IMR-90 (cell line): ENCODE results near the gene AHNAK2. TPM values are rescaled to one million over a fixed set of nuclear protein-coding genes. Genes with fewer than 3 reads are reported as not detected.

Source experiments
- ATAC-seq: fragments of 200-7000 bp; cut with Tn5 transposase; 2 replicates; pipeline ENCODE4 v1.9.1; 2020; ENCODE audit warnings: low read depth, mild to moderate bottlenecking, moderate library complexity
- BruUV-seq: library from RNA; stranded (reverse); fragments of 400-500 nt; replicated peaks from 2 replicates; lab custom pipeline; 2021; lab: Mats Ljungman, UMichigan
- CTCF ChIA-PET: fragments of 300-600 bp; formaldehyde crosslinking; extraction: SDS; loops from one replicate; lab custom pipeline; 2021; ENCODE audit warnings: antibody characterized with exemption; lab: Yijun Ruan, JAX
- POLR2A ChIA-PET: fragments of 300-600 bp; sonication (Branson Sonifier 250); formaldehyde crosslinking; loops from one replicate; lab custom pipeline; 2022; ENCODE audit warnings: antibody characterized with exemption; ENCODE audit not compliant: unreplicated experiment; lab: Charles Lee
- DNase-seq: peaks from one replicate; pipeline ENCODE4 v3.0.0; 2013
- H2AFZ ChIP-seq: replicated peaks from 2 replicates; pipeline ENCODE3; 2013; ENCODE audit warnings: low read length, mild to moderate bottlenecking; ENCODE audit not compliant: poor library complexity
- H2AK5ac ChIP-seq: 2 replicates; pipeline ENCODE4 v1.6.1; 2013; ENCODE audit warnings: low read depth, low read length, inconsistent platforms
- H2AK9ac ChIP-seq: replicated peaks from 2 replicates; pipeline ENCODE3; 2013; ENCODE audit warnings: mild to moderate bottlenecking, low read depth, low read length, moderate library complexity; ENCODE audit not compliant: poor library complexity
- H2BK120ac ChIP-seq: 2 replicates; pipeline ENCODE4 v1.6.1; 2013; ENCODE audit warnings: low read depth, low read length, inconsistent platforms
- H2BK15ac ChIP-seq: 3 replicates; pipeline ENCODE4 v1.6.1; 2013; ENCODE audit warnings: low read depth, low read length, inconsistent platforms
- H2BK20ac ChIP-seq: 2 replicates; pipeline ENCODE4 v1.6.1; 2013; ENCODE audit warnings: low read depth, mild to moderate bottlenecking, inconsistent platforms, low read length, moderate library complexity
- H2BK5ac ChIP-seq: 2 replicates; pipeline ENCODE4 v1.6.1; 2013; ENCODE audit warnings: mild to moderate bottlenecking, low read depth, low read length, inconsistent platforms; ENCODE audit not compliant: poor library complexity, severe bottlenecking
- H3K14ac ChIP-seq: replicated peaks from 2 replicates; pipeline ENCODE4 v1.6.1; 2013; ENCODE audit warnings: low read depth, low read length, inconsistent platforms
- H3K18ac ChIP-seq: 2 replicates; pipeline ENCODE4 v1.6.1; 2013; ENCODE audit warnings: low read depth, low read length, control low read depth
- H3K23ac ChIP-seq: 2 replicates; pipeline ENCODE4 v1.6.1; 2013; ENCODE audit warnings: low read depth, low read length, inconsistent platforms
- H3K27ac ChIP-seq: 2 replicates; pipeline ENCODE4 v1.5.1; 2013; ENCODE audit warnings: mild to moderate bottlenecking, control low read depth, low read length; ENCODE audit not compliant: insufficient read depth
- H3K27me3 ChIP-seq: 2 replicates; pipeline ENCODE4 v1.6.1; 2013; ENCODE audit warnings: low read length; ENCODE audit not compliant: control insufficient read depth, insufficient read depth
- H3K36me3 ChIP-seq: 2 replicates; pipeline ENCODE4 v1.6.1; 2013; ENCODE audit warnings: low read length, mixed read lengths; ENCODE audit not compliant: control insufficient read depth, insufficient read depth
- H3K4ac ChIP-seq: 2 replicates; pipeline ENCODE4 v1.6.1; 2013; ENCODE audit warnings: low read depth, low read length, inconsistent platforms
- H3K4me1 ChIP-seq: 2 replicates; pipeline ENCODE4 v1.6.1; 2013; ENCODE audit warnings: low read length, mixed read lengths; ENCODE audit not compliant: control insufficient read depth, insufficient read depth
- H3K4me2 ChIP-seq: 2 replicates; pipeline ENCODE4 v1.6.1; 2013; ENCODE audit warnings: low read depth, mild to moderate bottlenecking, control low read depth, low read length, moderate library complexity
- H3K4me3 ChIP-seq: 2 replicates; pipeline ENCODE4 v1.5.1; 2013; ENCODE audit warnings: low read depth, mild to moderate bottlenecking, control low read depth, low read length, moderate library complexity; ENCODE audit not compliant: insufficient read depth
- H3K56ac ChIP-seq: 2 replicates; pipeline ENCODE4 v1.6.1; 2013; ENCODE audit warnings: low read length, inconsistent platforms; ENCODE audit not compliant: insufficient read depth; ENCODE audit errors: extremely low read depth
- H3K79me1 ChIP-seq, 2 experiments: 2 replicates each; pipeline ENCODE4 v1.6.1; 2013; ENCODE audit warnings: low read length in 2 of 2, inconsistent platforms in 1 of 2, low read depth in 1 of 2
- H3K9ac ChIP-seq: 2 replicates; pipeline ENCODE4 v1.6.1; 2013; ENCODE audit warnings: low read depth, low read length, control low read depth
- H3K9me1 ChIP-seq: 2 replicates; pipeline ENCODE4 v1.6.1; 2013; ENCODE audit warnings: low read length, inconsistent platforms; ENCODE audit not compliant: insufficient read depth
- H3K9me3 ChIP-seq: 2 replicates; pipeline ENCODE4 v1.6.1; 2013; ENCODE audit warnings: low read length; ENCODE audit not compliant: control insufficient read depth, insufficient read depth
- H4K20me1 ChIP-seq: 2 replicates; pipeline ENCODE4 v1.6.1; 2013; ENCODE audit warnings: low read length, inconsistent platforms; ENCODE audit not compliant: insufficient read depth
- H4K5ac ChIP-seq: 2 replicates; pipeline ENCODE4 v1.6.1; 2013; ENCODE audit warnings: mild to moderate bottlenecking, low read depth, low read length, control low read depth
- H4K8ac ChIP-seq, 2 experiments: 2 replicates each; pipeline ENCODE4 v1.6.1; 2013; ENCODE audit warnings: low read depth in 2 of 2, low read length in 2 of 2, control low read depth in 1 of 2, inconsistent platforms in 1 of 2
- H4K91ac ChIP-seq: 2 replicates; pipeline ENCODE4 v1.6.1; 2013; ENCODE audit warnings: low read depth, low read length, inconsistent platforms; ENCODE audit not compliant: insufficient read depth
- CTCF ChIP-seq: conservative IDR thresholded peaks from 2 replicates; pipeline ENCODE4 v1.5.1; 2012; ENCODE audit warnings: mild to moderate bottlenecking, low read depth, low read length, improper control_type of control experiment
- FOS ChIP-seq: fragments of 150-350 bp; IDR thresholded peaks from 2 replicates; pipeline ENCODE4 v1.6.1; 2016; ENCODE audit warnings: low read depth, low read length
- WGBS, 2 experiments: methylation state at CpG; one replicate each; pipeline versions ENCODE4 v1.1.5 to v1.1.7; 2013; ENCODE audit warnings: missing lambda C conversion rate in 2 of 2; ENCODE audit not compliant: insufficient read length in 1 of 2; ENCODE audit errors: extremely low coverage in 2 of 2; 5-methylcytosine and 5-hydroxymethylcytosine counted together
- dilution Hi-C: fragments of 300-500 bp; cut with HindIII; formaldehyde crosslinking; loops from one replicate; pipeline ENCODE4 v1.14.3; 2018; ENCODE audit warnings: low sequenced_read_pairs; ENCODE audit not compliant: unreplicated experiment
- in situ Hi-C: fragments of 300-500 bp; cut with MboI; formaldehyde crosslinking; loops from 3 replicates; pipeline ENCODE4 v1.14.3; 2019; ENCODE audit warnings: low sequenced_read_pairs, inconsistent platforms, mixed read lengths
- intact Hi-C: fragments of 100-400 bp; cut with micrococcal nuclease; formaldehyde crosslinking; loops from 2 replicates; pipeline ENCODE4 v1.10.0; 2022
- polyA plus RNA-seq, 3 experiments: library from polyadenylated mRNA; depleted of rRNA; stranded (reverse); fragments of >200 nt; gene quantifications; 2 replicates each; pipeline ENCODE4 v1.2.3, GENCODE V29; 2012; ENCODE audit warnings: low replicate concordance in 1 of 3
- total RNA-seq: library from RNA; depleted of rRNA; stranded (reverse); fragments of >200 nt; gene quantifications from 2 replicates; pipeline ENCODE4 v1.2.3, GENCODE V29; 2012

Gene AHNAK2
- total and polyA plus RNA-seq, 2 of the 4 experiments (the other 2 are of a cell fraction) = 2.6 to 7.9 TPM

- dilution Hi-C loops = no loop called here
- no peak overlapping the region for H2BK15ac ChIP-seq
- peaks cover 8% of the 10 kb centered on the region; the same call in 1 of the 2 replicates for H3K4me1 ChIP-seq
- H3K23ac ChIP-seq = no peak overlapping the region
- no peak overlapping the region for H3K18ac ChIP-seq
- DNase-seq = no peak
- H2BK120ac ChIP-seq = no peak overlapping the region
- H2AK9ac ChIP-seq = peak overlapping the region; percentile 28
- H3K14ac ChIP-seq = no peak overlapping the region
- no peak overlapping the region for H4K5ac ChIP-seq
- H3K9me3 ChIP-seq = no peaks in the 10 kb centered on the region
- peak overlapping the region; percentile 32 for H2AFZ ChIP-seq
- no peak overlapping the region for H4K91ac ChIP-seq
- H3K79me1 ChIP-seq = peaks cover 0 to 9% of the 10 kb centered on the region in 2 experiments; a peak in 1 of 4 replicates
- no TSS peak for BruUV-seq
- ChIA-PET POLR2A (no interaction called here), CTCF (no interaction called here)
- TF ChIP-seq CTCF (no peak), FOS (no peak)
- 0 out of 2 replicates have a peak, but pooled peaks cover 5% of the 10 kb centered on the region for H3K9me1 ChIP-seq
- 83% methylated on average over 5 of the region's 10 CpGs; no CpG with 5 or more reads in 1 of the 2 experiments for WGBS, 2 experiments
- H4K8ac ChIP-seq = no peak overlapping the region
- no peak overlapping the region for H3K56ac ChIP-seq
- no peak overlapping the region for H2BK20ac ChIP-seq
- no peaks in the 10 kb centered on the region for H3K36me3 ChIP-seq
- H3K27ac ChIP-seq = no peak overlapping the region
- intact Hi-C loops = no loop called here
- no peak overlapping the region for H3K4ac ChIP-seq
- ATAC-seq = no peak
- H2BK5ac ChIP-seq = no peak overlapping the region
- in situ Hi-C loops = no loop called here
- peak overlapping the region; percentile 8; the same call in 1 of the 2 replicates for H2AK5ac ChIP-seq
- no peak overlapping the region for H3K9ac ChIP-seq
- H3K27me3 ChIP-seq = no peaks in the 10 kb centered on the region
- no peak overlapping the region for H3K4me3 ChIP-seq
- H4K20me1 ChIP-seq = peaks cover 4% of the 10 kb centered on the region; the same call in 1 of the 2 replicates
- H3K4me2 ChIP-seq = no peak overlapping the region
Observed at GRCh38 chr14:104982548-104983230, 4.5 kb upstream of the AHNAK2 start.
